Naive thymus-derived CD4-positive, alpha-beta T cell (primary cell): ENCODE data around the gene NAV2. TPM values are rescaled to one million over a fixed set of nuclear protein-coding genes. Genes with fewer than 3 reads are reported as not detected.

Experiments used
- microRNA-seq: library from miRNA; unstranded; fragments of <30 nt; microRNA quantifications from one replicate; pipeline ENCODE4 v1.2.0, GENCODE V29; 2022; ENCODE audit warnings: borderline microRNAs expressed
- polyA plus RNA-seq, 2 donors: library from polyadenylated mRNA; unstranded; fragments of 300-500 nt; fragmentation: Illumina TruSeq; gene quantifications; one replicate each; pipeline ENCODE4 v1.2.3, GENCODE V29; 2021
- total RNA-seq, 6 experiments: library from RNA in 5 of 6; stranded (reverse) in 5 of 6; gene quantifications; 1 replicate in 5 of 6; 2 replicates in 1 of 6; pipeline ENCODE4 v1.2.3 and lab custom pipeline; 2021 to 2026

Gene NAV2
- total and polyA plus RNA-seq, 7 experiments from 2014 or later = 0.24 to 2.2 (median 0.48) TPM; not detected in 2

Small RNAs within 50 kb of the gene (microRNA-seq; reads per million reads assigned to microRNA genes)
- not detected for gene MIR4694
